SW480 (cell line): ENCODE data around the gene PCDH9.

ENCODE experiments used
- DNase-seq: peaks from one replicate; pipeline ENCODE4 v3.0.0-alpha.2; 2016; ENCODE audit warnings: low spot score

PCDH9 gene

DNA sequence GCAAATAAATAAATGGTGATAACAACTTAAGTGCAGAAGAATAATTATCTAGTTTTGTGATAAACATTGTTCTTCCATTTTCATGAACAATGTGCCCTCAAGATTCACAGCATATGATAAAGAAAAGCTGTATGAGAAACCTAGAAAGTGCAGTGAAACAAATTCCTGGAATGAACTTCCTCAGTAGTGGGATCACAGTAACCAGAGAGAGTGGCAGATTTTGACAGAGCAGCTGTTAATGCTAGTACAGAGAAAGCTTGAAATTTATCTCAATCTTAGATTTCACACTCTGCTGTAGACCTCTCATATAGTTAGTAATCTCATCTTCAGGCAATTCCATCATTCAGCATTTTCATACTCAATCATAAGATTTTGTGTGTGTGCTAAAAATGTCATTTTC lies 664.9 kb downstream of the PCDH9 start:
- DNase-seq = no peak

DNA sequence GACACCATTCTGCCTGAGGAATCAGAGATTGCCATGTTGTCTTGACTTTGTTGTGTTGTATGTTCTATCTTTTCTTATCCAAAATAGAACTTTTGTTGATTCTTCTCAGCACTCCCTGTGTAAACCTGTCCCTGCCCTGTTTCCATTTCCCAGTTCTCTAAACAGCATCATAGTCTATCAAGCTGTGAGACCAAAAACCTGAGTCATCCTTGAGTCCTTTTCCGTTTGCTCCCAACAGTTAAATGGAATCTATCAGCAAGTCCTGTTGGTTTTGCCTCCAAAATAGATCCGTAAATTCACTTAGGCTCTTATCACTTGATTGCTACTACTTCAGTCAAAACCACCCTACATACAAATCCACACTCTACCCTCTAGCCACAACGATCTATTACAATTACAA lies 667.1 kb downstream of the PCDH9 start:
- DNase-seq = no peak

DNA sequence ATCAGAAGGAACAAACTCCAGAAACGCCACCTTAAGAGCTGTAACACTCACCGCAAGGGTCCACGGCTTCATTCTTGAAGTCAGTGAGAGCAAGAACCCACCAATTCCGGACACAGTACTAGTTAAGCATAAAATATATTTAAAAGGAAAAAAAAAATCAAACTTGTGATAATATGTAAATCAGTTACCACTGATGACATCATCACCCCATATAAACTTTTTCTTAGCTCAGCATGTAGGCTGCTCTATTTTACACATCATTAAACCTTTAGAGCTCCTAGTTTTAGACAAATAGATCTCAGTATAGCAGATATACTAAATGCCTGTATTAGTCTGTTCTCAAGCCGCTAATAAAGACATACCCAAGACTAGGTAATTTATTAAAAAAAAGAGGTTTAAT lies 668.1 kb downstream of the PCDH9 start:
- DNase-seq = no peak

DNA sequence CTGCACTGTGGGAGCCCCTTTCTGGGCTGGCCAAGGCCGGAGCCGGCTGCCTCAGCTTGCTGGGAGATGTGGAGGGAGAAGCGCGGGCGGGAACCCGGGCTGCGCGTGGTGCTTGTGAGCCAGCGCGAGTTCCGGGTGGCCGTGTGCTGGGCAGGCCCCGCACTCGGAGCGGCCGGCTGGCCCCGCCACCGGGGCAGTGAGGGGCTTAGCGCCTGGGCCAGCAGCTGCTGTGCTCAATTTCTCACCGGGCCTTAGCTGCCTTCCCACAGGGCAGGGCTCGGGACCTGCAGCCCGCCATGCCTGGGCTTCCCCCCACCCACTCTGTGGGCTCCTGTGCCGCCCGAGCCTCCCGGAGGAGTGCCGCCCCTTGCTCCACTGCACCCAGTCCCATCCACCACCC lies 669.1 kb downstream of the PCDH9 start:
- DNase-seq = no peak

DNA sequence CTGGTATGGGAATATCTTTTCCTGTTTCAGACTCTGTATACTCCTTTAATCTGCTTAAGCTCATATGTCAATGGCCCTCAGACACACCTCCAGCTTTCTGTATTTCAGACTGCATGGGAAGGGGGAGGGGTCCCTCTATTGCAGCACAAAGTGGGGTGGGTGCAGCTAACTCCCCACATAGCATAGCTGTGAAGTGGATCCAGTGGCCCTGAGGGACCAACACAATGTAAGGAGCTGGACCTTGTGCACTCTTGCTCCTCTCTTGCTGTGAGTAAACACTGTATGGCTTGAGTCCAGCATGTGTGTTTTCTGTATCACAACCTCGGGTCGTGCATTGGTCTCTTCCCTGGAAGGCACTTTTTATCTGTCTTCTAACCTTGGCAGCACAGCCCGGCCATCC lies 669.9 kb downstream of the PCDH9 start:
- no peak for DNase-seq

DNA sequence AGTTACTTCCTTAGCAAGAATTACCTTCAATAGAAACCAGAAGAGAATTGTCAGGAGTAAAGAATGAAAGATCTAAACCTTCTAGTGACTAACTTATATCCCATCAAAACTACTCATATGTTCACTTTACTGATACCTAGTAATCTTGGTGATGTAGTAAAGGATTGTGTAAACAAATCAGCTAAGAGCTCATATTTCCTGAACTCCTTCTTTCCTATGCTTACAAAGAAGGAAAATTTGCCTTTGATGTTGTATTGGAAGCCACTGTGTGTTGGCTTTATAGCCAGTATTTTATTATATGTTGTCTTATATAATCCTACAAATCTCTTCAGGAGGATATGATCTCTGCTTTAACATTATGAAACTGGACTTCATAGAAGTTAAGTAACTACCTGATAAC lies 671.0 kb downstream of the PCDH9 start:
- DNase-seq = no peak

DNA sequence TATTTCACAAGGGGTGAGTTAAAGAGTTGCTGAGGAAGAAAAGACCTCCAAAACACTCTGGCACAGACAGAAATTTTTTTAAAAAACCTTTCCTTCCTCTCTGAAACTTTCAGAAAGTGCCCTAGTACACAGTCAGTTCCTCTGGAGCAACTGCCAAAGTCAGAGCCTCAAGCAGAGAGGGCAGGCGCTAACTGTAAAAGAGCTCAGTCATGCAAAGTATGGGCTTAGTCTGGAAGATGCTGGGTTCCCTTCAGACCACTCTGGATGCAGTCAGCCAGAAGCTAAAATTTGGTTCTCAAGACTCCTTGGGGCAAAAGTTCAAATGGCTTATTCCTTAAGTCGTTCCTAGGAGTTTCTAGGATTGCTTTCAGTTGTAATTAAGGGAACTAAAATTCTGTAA lies 671.6 kb downstream of the PCDH9 start:
- no peak for DNase-seq

DNA sequence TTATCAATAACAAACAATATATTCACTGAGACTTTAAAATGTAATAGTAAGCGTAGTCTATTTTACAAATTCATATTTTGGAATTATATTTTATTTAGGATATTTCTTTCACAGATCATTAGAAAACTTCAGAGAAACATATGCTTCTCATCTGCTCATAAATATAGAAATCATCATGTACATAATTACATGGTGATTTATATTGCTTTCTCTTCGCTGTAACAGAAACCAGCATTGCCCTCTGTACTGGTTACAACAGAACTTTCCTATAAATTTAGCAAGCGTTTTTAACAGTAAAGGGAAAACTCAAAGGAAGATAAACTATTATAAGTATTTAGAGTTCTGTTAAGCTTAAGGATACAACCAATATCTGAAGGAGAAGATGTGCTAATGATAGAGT lies 672.8 kb downstream of the PCDH9 start:
- DNase-seq = no peak

DNA sequence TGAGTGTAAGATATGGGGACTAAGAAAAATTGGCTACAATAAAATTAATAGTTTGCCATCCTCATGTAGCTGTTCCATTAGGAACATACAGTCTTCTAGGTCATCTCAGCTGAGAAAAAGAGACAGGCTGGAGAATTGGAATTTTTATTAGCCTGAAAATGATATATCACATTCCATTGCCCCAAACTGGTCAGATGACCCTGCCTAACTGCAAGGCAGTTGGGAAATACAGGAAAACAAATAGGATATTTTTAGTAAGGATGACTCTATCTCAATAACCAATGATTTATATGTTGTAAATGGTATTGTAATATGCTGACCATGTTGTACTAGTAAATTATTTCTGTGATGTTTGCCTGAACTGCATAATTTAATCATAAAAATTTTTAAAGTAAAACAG lies 673.8 kb downstream of the PCDH9 start:
- no peak for DNase-seq

DNA sequence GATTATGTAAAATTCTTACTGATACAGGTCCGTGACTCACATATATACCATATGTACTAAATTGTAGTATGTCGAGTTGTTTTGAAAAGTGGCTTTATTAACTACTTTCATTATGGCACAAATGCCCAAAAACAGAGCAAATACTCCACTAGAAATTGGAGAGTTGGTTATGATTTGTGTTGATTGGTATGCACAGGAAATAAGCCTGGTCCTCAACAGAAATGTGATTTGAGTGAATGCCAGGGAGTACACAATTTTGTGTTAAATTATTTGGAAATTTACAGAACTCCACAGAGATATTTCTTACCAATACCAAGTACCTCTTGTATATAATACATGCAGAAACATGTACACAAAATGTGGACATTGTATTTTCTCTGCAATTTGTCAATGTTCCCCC lies 676.7 kb downstream of the PCDH9 start:
- DNase-seq = no peak

DNA sequence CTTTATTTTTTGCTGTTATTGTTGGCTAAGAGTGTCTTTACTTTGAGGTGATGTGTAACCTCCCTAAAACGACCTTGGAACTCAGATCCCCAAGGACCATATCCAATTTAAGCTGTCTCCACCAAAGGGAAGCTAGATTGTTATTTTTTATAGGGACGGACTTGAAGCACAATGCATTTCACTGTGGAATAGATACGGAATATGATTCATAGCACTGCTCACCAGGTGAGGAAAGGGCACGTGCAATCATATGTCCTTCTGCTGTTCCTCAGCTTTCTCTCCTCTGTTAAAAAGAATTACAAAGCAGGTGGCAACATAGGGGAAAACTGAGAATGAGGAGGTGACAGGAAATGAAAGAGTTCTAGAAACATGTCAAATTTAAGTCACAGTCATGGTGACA lies 679.0 kb downstream of the PCDH9 start:
- no peak for DNase-seq

DNA sequence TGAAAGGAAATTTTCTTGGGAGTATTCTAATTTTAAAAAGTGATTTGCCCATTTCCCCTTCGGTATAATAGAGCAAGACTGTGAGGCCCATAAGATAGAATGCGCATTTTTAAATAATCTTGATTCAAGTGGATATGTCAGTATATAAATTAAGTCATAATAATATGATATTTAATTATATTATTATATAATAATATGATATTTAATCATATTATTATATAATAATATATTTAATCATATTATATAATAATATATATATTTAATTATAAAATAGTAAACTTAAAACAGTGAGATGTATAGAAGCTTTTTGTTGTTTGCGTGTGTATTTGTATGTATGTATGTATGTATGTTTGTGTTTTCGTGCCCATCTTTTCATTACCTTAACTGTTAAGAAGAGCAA lies 682.5 kb downstream of the PCDH9 start:
- no peak for DNase-seq

DNA sequence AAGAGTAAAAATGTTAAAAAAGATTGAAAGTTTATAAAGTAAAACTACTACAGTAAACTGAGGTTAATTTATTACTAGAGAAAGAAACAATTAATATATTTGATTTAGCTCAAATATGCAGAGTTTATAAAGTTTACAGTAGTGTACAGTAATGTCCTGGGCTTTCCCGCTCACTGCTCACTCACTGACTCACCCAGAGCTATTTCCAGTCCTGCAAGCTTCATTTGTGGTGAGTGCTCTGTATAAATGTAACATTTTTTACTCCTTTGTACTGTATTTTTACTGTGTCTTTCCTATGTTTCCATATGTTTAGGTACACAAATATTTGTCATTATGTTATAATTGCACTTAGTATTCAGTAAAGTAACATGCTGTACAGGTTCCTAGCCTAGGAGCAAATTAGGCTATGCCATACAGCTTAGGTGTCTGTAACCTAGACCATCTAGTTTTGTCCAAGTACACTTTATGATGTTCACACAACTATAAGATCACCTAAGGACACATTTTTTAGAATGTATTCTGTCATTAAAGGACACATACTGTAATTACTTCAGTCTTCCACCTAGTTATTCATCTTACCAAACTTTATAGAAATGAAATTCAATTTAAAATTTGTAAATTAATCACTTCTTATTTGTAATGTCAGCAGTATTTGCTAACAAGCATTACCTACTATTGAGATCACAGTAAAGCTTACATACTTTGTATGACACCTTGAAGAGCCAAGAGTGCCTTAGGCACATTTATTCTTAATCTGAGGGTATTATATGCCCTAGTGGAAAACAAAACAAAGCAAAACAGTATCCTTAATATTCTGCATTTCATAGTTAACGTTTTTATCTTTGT lies 683.4 kb downstream of the PCDH9 start:
- no peak for DNase-seq

DNA sequence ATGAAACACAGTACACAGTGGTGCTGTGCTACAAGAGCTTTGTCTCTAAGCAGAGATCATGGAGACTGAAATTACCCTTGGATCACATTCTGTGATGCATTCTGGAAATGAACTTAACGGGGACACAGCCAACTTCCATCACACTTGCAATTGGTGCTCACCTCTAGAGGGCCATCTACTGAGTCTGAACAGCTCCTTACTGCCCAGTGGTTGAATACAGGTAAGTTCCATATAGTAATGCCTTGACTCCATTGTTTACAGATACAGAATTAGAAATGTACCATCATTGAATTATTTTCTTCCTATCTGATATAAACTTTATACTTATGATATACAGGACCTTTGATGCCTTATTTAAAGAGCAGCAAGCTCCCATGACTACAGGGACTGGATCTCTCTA lies 686.4 kb downstream of the PCDH9 start:
- no peak for DNase-seq

DNA sequence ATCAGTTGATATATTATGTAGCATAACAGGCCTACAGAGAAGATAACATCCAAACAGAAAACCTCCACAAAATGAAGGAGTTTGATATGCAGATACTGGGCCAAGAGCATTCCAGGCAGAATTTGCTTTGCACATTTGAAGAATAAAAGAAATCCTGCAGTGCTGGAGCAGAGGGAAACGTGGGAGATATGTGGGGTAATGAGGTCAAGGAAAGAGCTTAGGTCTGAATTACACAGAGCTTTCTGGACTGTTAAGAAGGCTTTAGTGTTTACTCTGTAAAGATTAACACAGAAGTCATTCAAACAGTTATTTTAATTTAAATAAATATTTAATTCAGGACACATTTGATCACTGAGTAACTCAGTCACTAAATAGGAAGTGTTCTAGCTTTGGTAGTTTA lies 692.7 kb downstream of the PCDH9 start:
- DNase-seq = no peak

DNA sequence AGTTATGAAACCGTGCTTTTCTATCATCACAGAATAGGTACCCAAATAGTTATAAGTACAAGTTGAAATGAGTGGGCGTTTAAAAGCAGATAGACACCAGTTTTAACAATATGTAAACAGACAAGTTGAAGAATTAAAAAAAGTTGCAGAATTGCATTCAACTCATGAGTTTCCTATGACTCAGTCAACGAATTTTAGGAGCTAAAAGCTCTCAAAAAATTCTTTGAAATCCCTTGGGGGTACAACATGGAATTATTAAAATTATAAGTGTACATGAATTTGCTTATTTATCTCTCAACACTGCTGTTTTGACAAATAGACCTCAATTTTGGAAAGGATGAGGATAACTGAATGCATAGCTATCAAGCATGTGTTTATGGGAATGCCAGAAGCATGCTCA lies 693.4 kb downstream of the PCDH9 start:
- DNase-seq = no peak

DNA sequence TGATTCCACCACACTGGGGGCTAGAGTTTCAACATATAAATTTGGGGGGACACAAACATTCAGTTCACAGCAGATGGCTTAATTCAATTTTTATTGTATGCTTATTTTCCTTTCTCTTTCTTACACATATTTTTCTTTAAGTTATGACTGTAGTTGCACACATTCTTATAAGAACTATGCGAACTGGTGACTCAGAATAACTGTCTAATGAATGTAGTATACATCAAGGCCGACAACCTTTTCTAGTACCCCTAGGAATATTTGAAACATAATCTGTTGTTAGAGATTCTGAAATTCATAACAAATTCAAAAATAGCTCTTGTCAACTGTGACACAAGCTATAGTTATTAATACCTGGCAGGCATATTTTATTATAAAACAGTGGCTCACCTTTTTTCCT lies 695.6 kb downstream of the PCDH9 start:
- no peak for DNase-seq

DNA sequence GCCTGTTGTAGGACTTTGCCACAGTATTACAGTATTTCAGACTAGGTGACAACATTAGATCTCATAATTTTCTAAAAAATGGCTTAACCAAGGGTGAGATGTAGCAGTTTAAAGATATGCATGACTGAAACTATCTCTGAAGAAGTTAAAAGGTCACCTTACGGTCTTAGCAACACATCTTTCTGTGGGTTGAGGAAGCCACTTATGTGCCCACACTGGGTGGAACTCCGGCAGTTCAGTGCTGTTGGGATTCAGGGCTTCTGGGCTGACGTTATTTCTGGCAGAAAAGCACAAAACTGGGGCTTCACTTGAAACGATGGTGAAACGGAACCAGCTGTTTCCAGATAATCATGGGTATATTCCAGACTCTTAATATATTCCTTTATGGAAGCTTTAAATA lies 697.3 kb downstream of the PCDH9 start:
- DNase-seq = no peak

DNA sequence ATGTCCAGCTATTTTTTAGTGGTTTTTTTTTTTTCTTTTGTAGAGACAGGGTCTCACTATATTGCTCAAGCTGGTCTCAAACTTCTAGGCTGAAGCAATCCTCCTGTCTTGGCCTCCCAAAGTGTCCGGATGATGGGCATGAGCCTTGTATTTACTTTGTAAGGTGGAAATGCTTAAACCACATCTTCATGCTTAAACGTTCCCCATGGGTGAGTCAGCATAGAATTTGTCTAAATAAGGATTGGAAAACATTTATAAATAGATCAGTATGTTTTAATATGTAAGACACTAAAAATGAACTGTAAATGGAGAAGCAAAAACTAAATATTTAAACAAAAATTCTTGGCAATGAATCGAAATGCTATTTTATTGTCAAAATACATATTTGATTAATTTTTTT lies 698.0 kb downstream of the PCDH9 start:
- no peak for DNase-seq

DNA sequence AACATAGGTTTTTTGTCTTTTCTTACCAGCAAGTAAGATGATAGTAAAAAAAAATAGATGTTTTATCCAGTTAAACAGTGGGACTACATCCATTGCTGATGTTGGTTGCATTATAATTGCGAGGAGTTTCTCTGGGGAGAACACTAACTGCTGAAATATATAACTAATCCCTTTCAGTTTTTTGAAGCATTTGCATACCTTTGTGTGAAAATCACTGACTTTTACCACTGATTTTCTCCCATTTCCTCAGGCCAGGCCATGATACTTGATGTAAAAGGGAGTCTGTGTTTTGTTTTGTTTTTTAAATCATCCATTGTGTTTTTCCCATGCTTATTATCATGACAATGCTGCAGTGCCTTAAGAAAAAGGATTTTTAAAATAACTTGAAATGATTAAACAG lies 699.5 kb downstream of the PCDH9 start:
- DNase-seq = no peak

DNA sequence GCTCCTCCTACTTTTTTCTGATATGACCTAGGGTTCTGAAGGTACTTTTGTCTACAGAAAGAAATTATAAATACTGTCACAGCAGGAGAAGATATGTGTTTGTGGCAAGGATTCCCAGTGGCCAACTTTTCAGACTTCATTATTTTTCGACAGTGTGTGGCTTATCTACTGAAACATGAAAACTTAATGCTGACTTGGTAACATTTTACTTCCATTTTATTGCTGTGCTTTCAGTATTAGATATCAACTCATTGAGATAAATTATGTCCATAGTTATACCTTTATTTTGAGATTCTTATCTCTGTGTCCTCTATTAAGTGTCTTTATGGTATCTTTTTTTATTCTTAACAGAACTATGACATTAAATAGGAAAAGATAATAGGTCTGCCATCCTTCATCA lies 700.0 kb downstream of the PCDH9 start:
- DNase-seq = no peak

DNA sequence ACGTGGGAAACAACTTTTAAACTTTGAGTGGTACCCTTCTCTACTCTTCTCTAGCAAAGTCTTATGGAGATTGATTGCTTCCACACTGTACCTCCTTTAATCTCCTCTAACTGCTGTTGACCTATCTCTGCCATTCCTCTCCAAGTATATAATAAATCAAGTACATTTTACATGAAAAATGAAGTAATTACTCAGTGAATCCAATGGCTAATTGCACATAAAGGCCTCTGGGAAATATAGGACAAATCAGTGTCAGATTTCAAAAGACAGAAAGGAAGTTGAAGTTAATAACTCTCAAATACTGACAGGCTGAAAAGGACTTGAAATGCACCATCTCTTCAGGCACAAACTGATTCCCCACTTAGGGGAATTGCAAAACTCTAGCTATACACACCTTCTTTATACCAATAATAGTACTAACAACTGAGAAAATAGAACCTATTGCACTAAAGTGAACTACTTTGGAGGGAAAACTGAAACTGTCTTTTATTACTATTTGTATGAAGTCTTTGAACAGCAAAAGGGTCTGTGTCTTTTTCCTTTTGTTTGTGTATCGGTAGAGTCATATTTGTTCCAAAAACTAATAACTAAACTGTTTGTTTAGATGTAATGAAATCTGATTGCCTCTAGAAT lies 701.1 kb downstream of the PCDH9 start:
- DNase-seq = no peak

DNA sequence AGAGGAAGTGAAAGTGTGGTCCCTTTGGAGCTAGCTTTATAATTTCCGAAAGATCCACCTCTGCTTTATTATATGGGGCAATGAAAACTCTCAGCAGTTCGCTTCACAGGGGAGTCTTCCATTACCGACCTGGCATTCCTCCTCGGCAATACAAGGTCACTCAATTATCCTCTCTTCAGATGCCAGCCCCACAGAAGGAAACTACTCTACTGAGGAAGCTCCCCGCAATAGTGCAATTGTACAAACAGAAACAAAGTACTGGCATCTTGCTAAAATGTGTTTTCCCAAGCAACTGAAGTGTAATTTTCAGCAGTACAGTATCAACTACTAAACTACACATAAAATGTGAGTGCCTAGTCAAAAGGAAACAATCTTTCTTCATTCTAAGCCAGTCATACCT lies 702.0 kb downstream of the PCDH9 start:
- DNase-seq = no peak
